Measurements from ENCODE around the gene AGFG1. TPM values are rescaled to one million over a fixed set of nuclear protein-coding genes. Genes with fewer than 3 reads are reported as not detected.
A peak's percentile ranks its signal among the peaks of the same experiment; 100 is the strongest.

AGFG1 gene
- total RNA-seq, 1 experiment from 2014 or later, result 81.3 TPM

DNA sequence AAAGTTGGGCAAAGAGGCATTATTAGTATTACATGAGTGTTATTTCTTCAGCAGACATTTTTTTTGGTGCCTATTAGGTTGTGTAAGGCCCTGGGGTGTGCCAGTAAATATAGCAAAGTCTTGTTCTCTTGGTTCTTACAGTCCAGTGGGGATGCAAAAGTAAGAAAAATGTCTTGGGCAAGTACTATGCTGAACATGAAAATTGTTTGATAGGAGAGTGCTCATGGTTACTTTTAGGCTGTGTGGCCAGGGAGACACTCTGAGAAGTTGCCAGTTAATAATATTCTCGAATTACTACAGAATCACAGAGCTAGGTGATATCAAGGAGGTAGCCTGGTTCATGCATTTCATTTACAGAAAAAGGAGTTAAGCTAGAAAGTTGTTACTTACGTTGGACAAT is 1.9 kb downstream of the AGFG1 start (continued):
- TF ChIP-seq, protein P1, sequence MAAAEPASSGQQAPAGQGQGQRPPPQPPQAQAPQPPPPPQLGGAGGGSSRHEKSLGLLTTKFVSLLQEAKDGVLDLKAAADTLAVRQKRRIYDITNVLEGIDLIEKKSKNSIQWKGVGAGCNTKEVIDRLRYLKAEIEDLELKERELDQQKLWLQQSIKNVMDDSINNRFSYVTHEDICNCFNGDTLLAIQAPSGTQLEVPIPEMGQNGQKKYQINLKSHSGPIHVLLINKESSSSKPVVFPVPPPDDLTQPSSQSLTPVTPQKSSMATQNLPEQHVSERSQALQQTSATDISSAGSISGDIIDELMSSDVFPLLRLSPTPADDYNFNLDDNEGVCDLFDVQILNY (CRISPR knock-in tag; IDR thresholded peaks at IDR 0.05), result no peak
- TF ChIP-seq KAT7 (CRISPR knock-in tag; IDR thresholded peaks at IDR 0.05; ENCODE audit: borderline replicate concordance) (no peak), GRHL2 (CRISPR knock-in tag; IDR thresholded peaks at IDR 0.05; ENCODE audit: insufficient replicate concordance, severe bottlenecking) (no peak), FOXP1 (CRISPR knock-in tag; IDR thresholded peaks at IDR 0.05; ENCODE audit: borderline replicate concordance) (no peak), GTF2I (CRISPR knock-in tag; conservative IDR thresholded peaks at IDR 0.05) (no peak), ZNF396 (CRISPR knock-in tag; IDR thresholded peaks at IDR 0.05; ENCODE audit: borderline replicate concordance) (no peak), JAZF1 (CRISPR knock-in tag; IDR thresholded peaks at IDR 0.05) (no peak), SMAD4 (CRISPR knock-in tag; IDR thresholded peaks at IDR 0.05) (no peak), FOXK1 (CRISPR knock-in tag; IDR thresholded peaks at IDR 0.05) (no peak), IRF2 (CRISPR knock-in tag; IDR thresholded peaks at IDR 0.05; ENCODE audit: borderline replicate concordance, low read depth) (no peak)
- TF ChIP-seq, protein P2, sequence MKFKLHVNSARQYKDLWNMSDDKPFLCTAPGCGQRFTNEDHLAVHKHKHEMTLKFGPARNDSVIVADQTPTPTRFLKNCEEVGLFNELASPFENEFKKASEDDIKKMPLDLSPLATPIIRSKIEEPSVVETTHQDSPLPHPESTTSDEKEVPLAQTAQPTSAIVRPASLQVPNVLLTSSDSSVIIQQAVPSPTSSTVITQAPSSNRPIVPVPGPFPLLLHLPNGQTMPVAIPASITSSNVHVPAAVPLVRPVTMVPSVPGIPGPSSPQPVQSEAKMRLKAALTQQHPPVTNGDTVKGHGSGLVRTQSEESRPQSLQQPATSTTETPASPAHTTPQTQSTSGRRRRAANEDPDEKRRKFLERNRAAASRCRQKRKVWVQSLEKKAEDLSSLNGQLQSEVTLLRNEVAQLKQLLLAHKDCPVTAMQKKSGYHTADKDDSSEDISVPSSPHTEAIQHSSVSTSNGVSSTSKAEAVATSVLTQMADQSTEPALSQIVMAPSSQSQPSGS (CRISPR knock-in tag; IDR thresholded peaks at IDR 0.05; ENCODE audit: borderline replicate concordance, low read depth), result no peak
- TF ChIP-seq, protein P3, sequence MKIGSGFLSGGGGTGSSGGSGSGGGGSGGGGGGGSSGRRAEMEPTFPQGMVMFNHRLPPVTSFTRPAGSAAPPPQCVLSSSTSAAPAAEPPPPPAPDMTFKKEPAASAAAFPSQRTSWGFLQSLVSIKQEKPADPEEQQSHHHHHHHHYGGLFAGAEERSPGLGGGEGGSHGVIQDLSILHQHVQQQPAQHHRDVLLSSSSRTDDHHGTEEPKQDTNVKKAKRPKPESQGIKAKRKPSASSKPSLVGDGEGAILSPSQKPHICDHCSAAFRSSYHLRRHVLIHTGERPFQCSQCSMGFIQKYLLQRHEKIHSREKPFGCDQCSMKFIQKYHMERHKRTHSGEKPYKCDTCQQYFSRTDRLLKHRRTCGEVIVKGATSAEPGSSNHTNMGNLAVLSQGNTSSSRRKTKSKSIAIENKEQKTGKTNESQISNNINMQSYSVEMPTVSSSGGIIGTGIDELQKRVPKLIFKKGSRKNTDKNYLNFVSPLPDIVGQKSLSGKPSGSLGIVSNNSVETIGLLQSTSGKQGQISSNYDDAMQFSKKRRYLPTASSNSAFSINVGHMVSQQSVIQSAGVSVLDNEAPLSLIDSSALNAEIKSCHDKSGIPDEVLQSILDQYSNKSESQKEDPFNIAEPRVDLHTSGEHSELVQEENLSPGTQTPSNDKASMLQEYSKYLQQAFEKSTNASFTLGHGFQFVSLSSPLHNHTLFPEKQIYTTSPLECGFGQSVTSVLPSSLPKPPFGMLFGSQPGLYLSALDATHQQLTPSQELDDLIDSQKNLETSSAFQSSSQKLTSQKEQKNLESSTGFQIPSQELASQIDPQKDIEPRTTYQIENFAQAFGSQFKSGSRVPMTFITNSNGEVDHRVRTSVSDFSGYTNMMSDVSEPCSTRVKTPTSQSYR (CRISPR knock-in tag; IDR thresholded peaks at IDR 0.05), result no peak
- TF ChIP-seq, protein P4, sequence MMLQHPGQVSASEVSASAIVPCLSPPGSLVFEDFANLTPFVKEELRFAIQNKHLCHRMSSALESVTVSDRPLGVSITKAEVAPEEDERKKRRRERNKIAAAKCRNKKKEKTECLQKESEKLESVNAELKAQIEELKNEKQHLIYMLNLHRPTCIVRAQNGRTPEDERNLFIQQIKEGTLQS (CRISPR knock-in tag; conservative IDR thresholded peaks at IDR 0.05), result no peak

DNA sequence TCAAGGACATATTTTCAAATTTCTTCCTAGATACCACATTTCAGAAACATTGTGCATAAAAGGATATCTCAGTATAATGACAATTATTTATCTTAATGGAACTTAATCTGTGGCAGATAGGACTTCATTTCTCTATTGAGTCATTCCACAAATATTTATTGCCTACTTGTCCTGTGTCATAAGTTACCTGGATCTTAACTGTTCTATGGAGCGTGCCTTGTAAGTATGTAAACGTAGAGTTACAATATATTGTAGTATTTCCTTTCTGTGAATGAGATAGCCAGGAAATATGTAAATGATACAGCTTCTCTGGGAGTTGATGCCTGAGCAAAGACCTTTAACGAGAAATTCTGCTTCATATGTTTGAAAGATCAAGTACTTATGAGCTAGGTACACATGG is 2.5 kb downstream of the AGFG1 start:
- DNase-seq (ENCODE audit: low spot score) (no peak), ATAC-seq (no peak)
- CTCF ChIA-PET, result no interaction called here
- Mint-ChIP-seq H3K27ac (peak overlapping the region; percentile 27; the same call in 1 of the 2 replicates), H3K27me3 (ENCODE audit: low read depth) (no peaks in the 10 kb centered on the region), H3K4me1 (peaks cover 31% of the 10 kb centered on the region), H3K4me3 (peak overlapping the region; percentile 89), H3K36me3 (no peaks in the 10 kb centered on the region), H3K9me3 (no peaks in the 10 kb centered on the region)
- TF ChIP-seq PRRX2 (CRISPR knock-in tag; IDR thresholded peaks at IDR 0.05), result no peak
- TF ChIP-seq, protein P5, sequence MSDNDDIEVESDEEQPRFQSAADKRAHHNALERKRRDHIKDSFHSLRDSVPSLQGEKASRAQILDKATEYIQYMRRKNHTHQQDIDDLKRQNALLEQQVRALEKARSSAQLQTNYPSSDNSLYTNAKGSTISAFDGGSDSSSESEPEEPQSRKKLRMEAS (CRISPR knock-in tag; IDR thresholded peaks at IDR 0.05), result no peak
- TF ChIP-seq ZNF317 (CRISPR knock-in tag; IDR thresholded peaks at IDR 0.05; ENCODE audit: borderline replicate concordance, low read depth), result no peak
- no peak for TF ChIP-seq MYBL2 (CRISPR knock-in tag; IDR thresholded peaks at IDR 0.05)
- TF ChIP-seq, protein P6, sequence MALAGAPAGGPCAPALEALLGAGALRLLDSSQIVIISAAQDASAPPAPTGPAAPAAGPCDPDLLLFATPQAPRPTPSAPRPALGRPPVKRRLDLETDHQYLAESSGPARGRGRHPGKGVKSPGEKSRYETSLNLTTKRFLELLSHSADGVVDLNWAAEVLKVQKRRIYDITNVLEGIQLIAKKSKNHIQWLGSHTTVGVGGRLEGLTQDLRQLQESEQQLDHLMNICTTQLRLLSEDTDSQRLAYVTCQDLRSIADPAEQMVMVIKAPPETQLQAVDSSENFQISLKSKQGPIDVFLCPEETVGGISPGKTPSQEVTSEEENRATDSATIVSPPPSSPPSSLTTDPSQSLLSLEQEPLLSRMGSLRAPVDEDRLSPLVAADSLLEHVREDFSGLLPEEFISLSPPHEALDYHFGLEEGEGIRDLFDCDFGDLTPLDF (CRISPR knock-in tag; IDR thresholded peaks at IDR 0.05), result no peak
- TF ChIP-seq GRHL2 (CRISPR knock-in tag; IDR thresholded peaks at IDR 0.05; ENCODE audit: insufficient replicate concordance, severe bottlenecking), result no peak
- TF ChIP-seq NFYB (CRISPR knock-in tag; conservative IDR thresholded peaks at IDR 0.05; ENCODE audit: low read depth), result no peak
- TF ChIP-seq, protein P7, sequence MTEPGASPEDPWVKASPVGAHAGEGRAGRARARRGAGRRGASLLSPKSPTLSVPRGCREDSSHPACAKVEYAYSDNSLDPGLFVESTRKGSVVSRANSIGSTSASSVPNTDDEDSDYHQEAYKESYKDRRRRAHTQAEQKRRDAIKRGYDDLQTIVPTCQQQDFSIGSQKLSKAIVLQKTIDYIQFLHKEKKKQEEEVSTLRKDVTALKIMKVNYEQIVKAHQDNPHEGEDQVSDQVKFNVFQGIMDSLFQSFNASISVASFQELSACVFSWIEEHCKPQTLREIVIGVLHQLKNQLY (CRISPR knock-in tag; IDR thresholded peaks at IDR 0.05), result no peak
- TF ChIP-seq JUN (CRISPR knock-in tag; IDR thresholded peaks at IDR 0.05), result no peak
- TF ChIP-seq, protein P8, sequence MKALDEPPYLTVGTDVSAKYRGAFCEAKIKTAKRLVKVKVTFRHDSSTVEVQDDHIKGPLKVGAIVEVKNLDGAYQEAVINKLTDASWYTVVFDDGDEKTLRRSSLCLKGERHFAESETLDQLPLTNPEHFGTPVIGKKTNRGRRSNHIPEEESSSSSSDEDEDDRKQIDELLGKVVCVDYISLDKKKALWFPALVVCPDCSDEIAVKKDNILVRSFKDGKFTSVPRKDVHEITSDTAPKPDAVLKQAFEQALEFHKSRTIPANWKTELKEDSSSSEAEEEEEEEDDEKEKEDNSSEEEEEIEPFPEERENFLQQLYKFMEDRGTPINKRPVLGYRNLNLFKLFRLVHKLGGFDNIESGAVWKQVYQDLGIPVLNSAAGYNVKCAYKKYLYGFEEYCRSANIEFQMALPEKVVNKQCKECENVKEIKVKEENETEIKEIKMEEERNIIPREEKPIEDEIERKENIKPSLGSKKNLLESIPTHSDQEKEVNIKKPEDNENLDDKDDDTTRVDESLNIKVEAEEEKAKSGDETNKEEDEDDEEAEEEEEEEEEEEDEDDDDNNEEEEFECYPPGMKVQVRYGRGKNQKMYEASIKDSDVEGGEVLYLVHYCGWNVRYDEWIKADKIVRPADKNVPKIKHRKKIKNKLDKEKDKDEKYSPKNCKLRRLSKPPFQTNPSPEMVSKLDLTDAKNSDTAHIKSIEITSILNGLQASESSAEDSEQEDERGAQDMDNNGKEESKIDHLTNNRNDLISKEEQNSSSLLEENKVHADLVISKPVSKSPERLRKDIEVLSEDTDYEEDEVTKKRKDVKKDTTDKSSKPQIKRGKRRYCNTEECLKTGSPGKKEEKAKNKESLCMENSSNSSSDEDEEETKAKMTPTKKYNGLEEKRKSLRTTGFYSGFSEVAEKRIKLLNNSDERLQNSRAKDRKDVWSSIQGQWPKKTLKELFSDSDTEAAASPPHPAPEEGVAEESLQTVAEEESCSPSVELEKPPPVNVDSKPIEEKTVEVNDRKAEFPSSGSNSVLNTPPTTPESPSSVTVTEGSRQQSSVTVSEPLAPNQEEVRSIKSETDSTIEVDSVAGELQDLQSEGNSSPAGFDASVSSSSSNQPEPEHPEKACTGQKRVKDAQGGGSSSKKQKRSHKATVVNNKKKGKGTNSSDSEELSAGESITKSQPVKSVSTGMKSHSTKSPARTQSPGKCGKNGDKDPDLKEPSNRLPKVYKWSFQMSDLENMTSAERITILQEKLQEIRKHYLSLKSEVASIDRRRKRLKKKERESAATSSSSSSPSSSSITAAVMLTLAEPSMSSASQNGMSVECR (CRISPR knock-in tag; IDR thresholded peaks at IDR 0.05; ENCODE audit: borderline replicate concordance), result no peak
- POLR2A ChIA-PET, result no interaction called here
